ENCODE measurements around the gene NCBP3. TPM values are rescaled to one million over a fixed set of nuclear protein-coding genes. Genes with fewer than 3 reads are reported as not detected.
"Not testable (repeated sequence)": the region's sequence is repeated elsewhere in the genome, so short reads cannot be mapped to it uniquely, and the experiment has no call there.

The NCBP3 gene
- total RNA-seq, 2 experiments from 2014 or later: 46.3 to 48.7 TPM

GRCh38 chr17:3788200-3788599 lies 57.8 kb downstream of the NCBP3 start:
- peaks cover 4% of the 10 kb centered on the region for H3K27me3 Mint-ChIP-seq
- CTCF ChIA-PET: interaction anchor here (0.6 to 4.5 kb wide), 4 partner anchors 25 to 58 kb away, joined by 3 to 19 read pairs (median 3); partner anchors contain the start of gene NCBP3

GRCh38 chr17:3785323-3785722 lies 60.7 kb downstream of the NCBP3 start:
- not testable (repeated sequence) for H3K27me3 Mint-ChIP-seq; H3K9me3 Mint-ChIP-seq (ENCODE audit: low read depth); DNase-seq; ATAC-seq; H3K4me3 Mint-ChIP-seq; H3K27ac Mint-ChIP-seq
- peaks cover 30% of the 10 kb centered on the region for H3K36me3 Mint-ChIP-seq
- CTCF ChIA-PET: interaction anchor here (0.7 to 4.5 kb wide), 2 partner anchors 40 to 47 kb away, joined by 3 to 19 read pairs; no protein-coding TSS in a partner anchor
- H3K4me1 Mint-ChIP-seq: peaks cover 41% of the 10 kb centered on the region

More at GRCh38 chr17:3788200-3788599, 57.8 kb downstream of the NCBP3 start:
- Mint-ChIP-seq H3K36me3 (peaks cover 31% of the 10 kb centered on the region), H3K4me3 (peak overlapping the region; percentile 20), H3K4me1 (peaks cover 65% of the 10 kb centered on the region), H3K27ac (peak overlapping the region; percentile 78), H3K9me3 (ENCODE audit: low read depth) (no peaks in the 10 kb centered on the region)
- ATAC-seq: peak; percentile 54
- no peak for DNase-seq

DNA sequence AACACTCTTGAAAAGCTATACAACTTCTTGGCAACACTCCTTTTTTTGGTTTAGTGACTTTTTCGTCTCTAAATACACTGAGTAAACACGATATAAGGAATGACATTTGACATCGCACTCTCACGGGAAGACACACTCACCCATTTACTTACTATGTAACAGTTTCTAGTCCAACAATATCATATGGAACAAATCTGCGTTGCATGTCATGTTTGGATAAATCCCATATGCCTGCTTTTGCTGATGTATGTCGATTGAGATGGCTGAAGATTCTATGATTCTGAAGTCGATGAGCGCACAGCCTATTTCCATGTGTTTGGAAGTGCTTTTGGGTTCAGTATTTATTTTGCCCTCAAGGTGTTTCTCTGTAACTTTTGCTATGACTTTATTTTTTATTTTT lies 63.3 kb downstream of the NCBP3 start:
- no peak overlapping the region for H3K27ac Mint-ChIP-seq

DNA sequence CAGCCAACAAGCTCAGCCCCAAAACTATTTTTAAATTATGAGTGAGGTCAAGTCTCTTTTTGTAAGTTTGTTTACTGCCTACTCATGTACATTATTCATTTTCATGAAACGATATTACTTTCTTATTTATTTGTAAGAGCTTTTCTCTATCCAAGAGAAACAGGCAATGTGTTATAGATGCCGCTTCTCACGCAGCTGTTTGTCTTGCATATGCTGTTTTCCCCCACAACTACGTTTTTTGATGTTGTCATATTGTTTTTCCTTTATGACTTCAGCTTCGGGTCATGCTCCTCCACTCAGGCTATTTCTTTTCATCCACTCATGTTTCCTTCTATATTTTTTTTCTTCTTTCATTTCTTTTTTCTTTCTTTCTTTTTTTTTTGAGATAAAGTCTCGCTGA lies 65.1 kb downstream of the NCBP3 start:
- Mint-ChIP-seq H3K9me3 (ENCODE audit: low read depth) (no peaks in the 10 kb centered on the region), H3K4me3 (no peak overlapping the region), H3K36me3 (peaks cover 20% of the 10 kb centered on the region), H3K4me1 (peaks cover 9% of the 10 kb centered on the region), H3K27ac (no peak overlapping the region), H3K27me3 (peaks cover 2% of the 10 kb centered on the region)
- DNase-seq (no peak), ATAC-seq (no peak)
- CTCF ChIA-PET: interaction anchor here (0.7 to 2.8 kb wide), 4 partner anchors 10 to 45 kb away, joined by 3 to 12 read pairs (median 6); no protein-coding TSS in a partner anchor

More for the DNA sequence above, 63.3 kb downstream of the NCBP3 start:
- H3K4me3 Mint-ChIP-seq: no peak overlapping the region
- DNase-seq (no peak), ATAC-seq (no peak)
- H3K9me3 Mint-ChIP-seq (ENCODE audit: low read depth): no peaks in the 10 kb centered on the region
- peaks cover 17% of the 10 kb centered on the region for H3K4me1 Mint-ChIP-seq
- H3K27me3 Mint-ChIP-seq: peaks cover 2% of the 10 kb centered on the region
- peaks cover 22% of the 10 kb centered on the region for H3K36me3 Mint-ChIP-seq
- CTCF ChIA-PET: interaction anchor here (2.8 kb wide), 1 partner anchor 45 kb away, joined by 12 read pairs; no protein-coding TSS in a partner anchor

- H3K4me3 Mint-ChIP-seq: no peak overlapping the region
- ATAC-seq: no peak
- no peak for DNase-seq
- no peaks in the 10 kb centered on the region for H3K9me3 Mint-ChIP-seq (ENCODE audit: low read depth)
- H3K27ac Mint-ChIP-seq: no peak overlapping the region
- H3K4me1 Mint-ChIP-seq: peaks cover 6% of the 10 kb centered on the region
- H3K36me3 Mint-ChIP-seq: peaks cover 18% of the 10 kb centered on the region
- H3K27me3 Mint-ChIP-seq: peaks cover 2% of the 10 kb centered on the region
- CTCF ChIA-PET: no interaction called here
Measured at GRCh38 chr17:3777366-3778120, 68.5 kb downstream of the NCBP3 start.

GRCh38 chr17:3773966-3774365 lies 72.1 kb downstream of the NCBP3 start:
- ATAC-seq (no peak), DNase-seq (no peak)
- CTCF ChIA-PET: no interaction called here
- no peaks in the 10 kb centered on the region for H3K9me3 Mint-ChIP-seq (ENCODE audit: low read depth)
- peaks cover 37% of the 10 kb centered on the region for H3K4me1 Mint-ChIP-seq
- H3K4me3 Mint-ChIP-seq: no peak overlapping the region
- H3K36me3 Mint-ChIP-seq: peaks cover 19% of the 10 kb centered on the region
- no peaks in the 10 kb centered on the region for H3K27me3 Mint-ChIP-seq
- H3K27ac Mint-ChIP-seq: no peak overlapping the region

GRCh38 chr17:3773511-3773910 lies 72.5 kb downstream of the NCBP3 start:
- Mint-ChIP-seq H3K4me1 (peaks cover 42% of the 10 kb centered on the region), H3K9me3 (ENCODE audit: low read depth) (no peaks in the 10 kb centered on the region), H3K4me3 (no peak overlapping the region), H3K27me3 (no peaks in the 10 kb centered on the region), H3K36me3 (peaks cover 20% of the 10 kb centered on the region), H3K27ac (peak overlapping the region; percentile 38)
- no peak for DNase-seq
- CTCF ChIA-PET: interaction anchor here (2.6 to 3.0 kb wide), 2 partner anchors 36 to 53 kb away, joined by 14 to 19 read pairs; no protein-coding TSS in a partner anchor
- ATAC-seq: no peak

DNA sequence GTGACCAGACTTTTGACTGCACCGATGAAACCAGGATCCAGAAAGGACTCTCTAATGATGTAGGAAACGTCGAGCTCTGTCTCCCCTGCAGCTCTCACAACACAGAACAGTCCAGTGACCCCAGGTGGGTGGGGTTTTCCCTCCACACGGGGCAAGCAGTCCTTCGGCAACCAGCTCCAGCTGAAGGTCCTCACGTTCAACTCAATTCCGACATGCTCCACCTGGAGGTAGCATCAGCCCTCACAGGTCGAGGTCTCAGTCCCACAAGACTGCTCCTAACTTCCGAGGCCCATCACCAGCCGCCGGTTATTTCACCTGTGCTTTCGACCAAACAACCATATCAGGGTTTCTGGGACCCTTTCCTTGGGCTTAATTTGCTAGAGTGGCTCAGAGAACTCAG lies 73.3 kb downstream of the NCBP3 start:
- H3K4me3 Mint-ChIP-seq: no peak overlapping the region
- H3K9me3 Mint-ChIP-seq (ENCODE audit: low read depth): no peaks in the 10 kb centered on the region
- H3K36me3 Mint-ChIP-seq: peaks cover 24% of the 10 kb centered on the region
- DNase-seq (no peak), ATAC-seq (no peak)
- peaks cover 49% of the 10 kb centered on the region for H3K4me1 Mint-ChIP-seq
- CTCF ChIA-PET: interaction anchor here (1.4 to 3.0 kb wide), 4 partner anchors 14 to 54 kb away, joined by 6 to 19 read pairs (median 12); no protein-coding TSS in a partner anchor
- no peaks in the 10 kb centered on the region for H3K27me3 Mint-ChIP-seq
- no peak overlapping the region for H3K27ac Mint-ChIP-seq

GRCh38 chr17:3771140-3771539 lies 74.9 kb downstream of the NCBP3 start:
- Mint-ChIP-seq H3K36me3 (peaks cover 27% of the 10 kb centered on the region), H3K4me1 (peaks cover 62% of the 10 kb centered on the region), H3K9me3 (ENCODE audit: low read depth) (peaks cover 2% of the 10 kb centered on the region), H3K27me3 (no peaks in the 10 kb centered on the region), H3K4me3 (no peak overlapping the region), H3K27ac (peak overlapping the region; percentile 79)
- peak; percentile 43 for ATAC-seq
- CTCF ChIA-PET: interaction anchor here (2.0 to 3.0 kb wide), 3 partner anchors 16 to 55 kb away, joined by 9 to 19 read pairs (median 14); no protein-coding TSS in a partner anchor
- peak; percentile 58 for DNase-seq

DNA sequence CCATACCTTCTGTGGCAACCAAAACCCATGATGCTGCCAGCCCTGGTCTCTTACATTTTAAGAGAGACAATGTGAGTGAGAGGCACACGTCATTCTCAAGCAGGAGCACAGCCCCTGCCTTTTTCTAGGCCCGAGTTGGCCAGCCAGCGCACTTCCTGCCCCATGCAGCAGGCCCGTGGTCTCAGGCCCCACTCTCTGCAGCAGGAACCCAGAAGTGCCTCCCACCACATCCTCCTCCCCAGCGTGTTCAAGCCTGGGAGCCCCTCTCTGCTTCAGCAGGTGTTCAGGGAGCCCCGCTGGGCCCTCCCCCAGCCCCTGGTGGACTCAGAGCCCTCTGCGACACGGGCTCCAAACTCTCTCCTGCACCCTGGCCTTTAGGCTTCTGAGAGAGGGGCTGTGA lies 75.6 kb downstream of the NCBP3 start:
- H3K9me3 Mint-ChIP-seq (ENCODE audit: low read depth): peaks cover 2% of the 10 kb centered on the region
- H3K36me3 Mint-ChIP-seq: peaks cover 24% of the 10 kb centered on the region
- H3K27me3 Mint-ChIP-seq: no peaks in the 10 kb centered on the region
- CTCF ChIA-PET: interaction anchor here (1.0 to 3.0 kb wide), 5 partner anchors 10 to 57 kb away, joined by 4 to 19 read pairs (median 5); no protein-coding TSS in a partner anchor
- H3K4me3 Mint-ChIP-seq: no peak overlapping the region
- DNase-seq (peak; percentile 93), ATAC-seq (peak; percentile 76)
- peak overlapping the region; percentile 79 for H3K27ac Mint-ChIP-seq
- H3K4me1 Mint-ChIP-seq: peaks cover 68% of the 10 kb centered on the region

GRCh38 chr17:3768769-3769168 lies 77.3 kb downstream of the NCBP3 start:
- peaks cover 82% of the 10 kb centered on the region for H3K4me1 Mint-ChIP-seq
- ATAC-seq (no peak), DNase-seq (peak; percentile 59)
- CTCF ChIA-PET: interaction anchor here (1.1 to 2.2 kb wide), 5 partner anchors 8 to 77 kb away, joined by 4 to 17 read pairs (median 5); partner anchors contain the start of genes ITGAE and NCBP3
- no peaks in the 10 kb centered on the region for H3K27me3 Mint-ChIP-seq
- peaks cover 24% of the 10 kb centered on the region for H3K36me3 Mint-ChIP-seq
- peak overlapping the region; percentile 79 for H3K27ac Mint-ChIP-seq
- peak overlapping the region; percentile 0 for H3K4me3 Mint-ChIP-seq
- peaks cover 2% of the 10 kb centered on the region for H3K9me3 Mint-ChIP-seq (ENCODE audit: low read depth)

DNA sequence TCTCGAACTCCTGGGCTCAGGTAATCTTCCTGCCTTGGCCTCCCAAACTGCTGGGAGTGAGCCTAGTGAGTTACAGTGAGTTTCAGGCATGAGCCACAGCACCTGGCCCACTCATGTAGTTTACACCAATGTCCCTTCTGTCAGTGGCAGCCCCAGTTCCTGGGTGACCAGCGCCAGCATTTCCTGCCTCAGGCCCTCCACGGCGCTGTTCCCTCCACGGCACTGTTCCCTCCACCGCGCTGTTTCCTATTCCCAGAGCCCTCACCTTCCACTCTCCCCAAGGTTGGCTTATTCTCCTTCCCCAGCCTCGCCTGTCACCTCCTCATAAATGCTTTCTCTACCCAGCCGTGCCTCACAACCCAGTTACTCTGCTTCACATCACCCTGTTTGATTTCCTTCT lies 77.7 kb downstream of the NCBP3 start:
- ATAC-seq: no peak
- peaks cover 86% of the 10 kb centered on the region for H3K4me1 Mint-ChIP-seq
- no peak overlapping the region for H3K4me3 Mint-ChIP-seq
- CTCF ChIA-PET: interaction anchor here (1.1 to 8.9 kb wide), 3 partner anchors 30 to 33 kb away, joined by 4 to 102 read pairs (median 17); partner anchors contain the start of gene ITGAE
- H3K9me3 Mint-ChIP-seq (ENCODE audit: low read depth): peaks cover 2% of the 10 kb centered on the region
- DNase-seq: no peak
- no peaks in the 10 kb centered on the region for H3K27me3 Mint-ChIP-seq
- H3K27ac Mint-ChIP-seq: peak overlapping the region; percentile 79
- peaks cover 26% of the 10 kb centered on the region for H3K36me3 Mint-ChIP-seq

DNA sequence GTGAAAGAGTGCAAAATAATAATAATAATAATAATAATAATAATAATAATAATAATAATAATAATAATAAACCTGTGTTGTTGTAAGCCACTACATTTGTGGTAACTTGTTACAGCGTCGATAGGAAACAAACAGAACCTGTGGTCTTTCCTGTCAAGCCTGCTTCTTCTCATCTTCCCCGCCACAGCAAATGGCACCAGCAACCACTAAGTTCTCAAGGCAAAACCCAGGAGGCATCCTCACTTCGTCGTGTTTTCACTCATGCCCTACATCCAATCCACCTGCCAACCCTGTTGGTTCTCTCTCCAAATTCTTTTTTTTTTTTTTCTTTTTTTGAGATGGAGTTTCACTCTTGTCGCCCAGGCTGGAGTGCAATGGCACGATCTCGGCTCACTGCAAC lies 79.3 kb downstream of the NCBP3 start:
- Mint-ChIP-seq H3K27me3 (no peaks in the 10 kb centered on the region), H3K4me1 (peaks cover 90% of the 10 kb centered on the region), H3K36me3 (peaks cover 27% of the 10 kb centered on the region), H3K9me3 (ENCODE audit: low read depth) (peaks cover 2% of the 10 kb centered on the region), H3K27ac (peak overlapping the region; percentile 86), H3K4me3 (peak overlapping the region; percentile 17)
- DNase-seq: peak; percentile 70
- no peak for ATAC-seq
- CTCF ChIA-PET: interaction anchor here (0.9 to 8.9 kb wide), 4 partner anchors 25 to 79 kb away, joined by 3 to 102 read pairs (median 5); partner anchors contain the start of gene NCBP3
